ENCODE data around the gene MLNR.

The MLNR gene

GRCh38 chr13:49221590-49221965 is 1.4 kb downstream of the MLNR start:
- in situ Hi-C loops (cut with MboI; ENCODE audit: low sequenced_read_pairs, unreplicated experiment), result no loop called here
- DNase-seq (ENCODE audit: low spot score), result no peak
- no peak for TF ChIP-seq CTCF (IDR thresholded peaks at IDR 0.05; ENCODE audit: borderline replicate concordance, control extremely low read depth, extremely low read depth, insufficient read depth, missing control alignments)

DNA sequence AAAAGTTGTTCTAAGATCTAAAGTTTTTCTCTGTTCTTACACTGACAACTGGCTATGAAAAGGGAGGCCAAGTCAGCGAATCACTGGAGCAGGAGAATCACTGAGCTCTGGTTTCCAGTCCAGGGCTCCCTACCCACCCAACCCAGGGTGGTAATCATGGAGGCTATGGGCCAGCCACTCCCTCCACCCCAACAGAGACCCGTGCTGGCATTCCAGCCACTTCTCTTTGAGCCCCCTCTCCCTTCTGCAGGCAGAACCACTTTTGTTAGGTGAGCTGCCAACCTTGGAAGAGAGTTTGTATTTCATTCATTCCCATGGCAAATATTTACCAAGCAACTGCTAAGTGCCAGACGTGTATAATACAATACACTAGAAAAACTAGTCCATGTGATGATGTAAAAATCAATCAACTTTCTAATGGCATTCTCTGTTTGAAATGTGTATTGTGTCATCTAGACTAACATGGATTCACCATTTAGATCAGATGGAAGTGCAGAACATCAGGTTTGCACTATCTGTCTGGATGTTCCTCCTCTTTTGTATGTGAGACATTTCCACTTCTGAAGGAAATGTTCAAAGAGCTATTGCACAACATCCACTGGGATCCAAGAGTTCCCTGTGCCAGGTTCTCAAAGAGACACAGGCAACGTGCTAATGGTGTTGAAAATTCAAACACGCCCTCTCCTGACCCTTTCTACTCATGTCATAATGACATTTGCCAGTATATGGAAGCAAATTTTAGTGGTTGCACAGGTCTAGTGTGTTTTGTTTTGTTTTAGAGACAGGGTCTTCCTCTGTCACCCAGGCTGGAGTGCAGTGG is 5.3 kb downstream of the MLNR start:
- no peak for TF ChIP-seq CTCF (IDR thresholded peaks at IDR 0.05; ENCODE audit: borderline replicate concordance, control extremely low read depth, extremely low read depth, insufficient read depth, missing control alignments)
- in situ Hi-C loops (cut with MboI; ENCODE audit: low sequenced_read_pairs, unreplicated experiment), result no loop called here
- no peak for DNase-seq (ENCODE audit: low spot score)

GRCh38 chr13:49226613-49227012 is 6.5 kb downstream of the MLNR start:
- in situ Hi-C loops (cut with MboI; ENCODE audit: low sequenced_read_pairs, unreplicated experiment), result no loop called here
- no peak for TF ChIP-seq CTCF (IDR thresholded peaks at IDR 0.05; ENCODE audit: borderline replicate concordance, control extremely low read depth, extremely low read depth, insufficient read depth, missing control alignments)
- no peak for DNase-seq (ENCODE audit: low spot score)

DNA sequence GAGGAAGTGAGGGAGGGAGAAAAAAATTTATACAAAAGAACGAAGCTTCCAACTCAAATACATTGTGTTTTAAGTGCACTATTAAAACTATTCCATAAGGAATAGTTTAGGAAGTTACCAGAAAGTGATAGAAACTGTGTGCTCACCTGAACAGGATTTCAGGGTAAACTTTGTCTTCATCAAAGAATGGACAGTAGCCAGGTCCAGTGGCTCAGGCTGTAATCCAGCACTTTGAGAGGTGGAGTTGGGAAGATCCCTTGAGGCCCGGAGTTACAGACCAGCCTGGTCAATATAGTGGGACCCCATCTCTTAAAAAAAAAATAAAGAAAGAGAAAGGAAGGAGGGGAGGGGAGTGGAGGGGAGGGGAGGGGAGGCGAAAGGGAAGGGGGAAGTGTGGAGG is 14.6 kb downstream of the MLNR start:
- in situ Hi-C loops (cut with MboI; ENCODE audit: low sequenced_read_pairs, unreplicated experiment), result no loop called here
- DNase-seq (ENCODE audit: low spot score), result no peak
- no peak for TF ChIP-seq CTCF (IDR thresholded peaks at IDR 0.05; ENCODE audit: borderline replicate concordance, control extremely low read depth, extremely low read depth, insufficient read depth, missing control alignments)

- TF ChIP-seq CTCF (IDR thresholded peaks at IDR 0.05; ENCODE audit: borderline replicate concordance, control extremely low read depth, extremely low read depth, insufficient read depth, missing control alignments), result no peak
- in situ Hi-C loops (cut with MboI; ENCODE audit: low sequenced_read_pairs, unreplicated experiment), result no loop called here
- DNase-seq (ENCODE audit: low spot score), result no peak
Measured at GRCh38 chr13:49235856-49236431, 15.8 kb downstream of the MLNR start.

- in situ Hi-C loops (cut with MboI; ENCODE audit: low sequenced_read_pairs, unreplicated experiment), result no loop called here
- no peak for TF ChIP-seq CTCF (IDR thresholded peaks at IDR 0.05; ENCODE audit: borderline replicate concordance, control extremely low read depth, extremely low read depth, insufficient read depth, missing control alignments)
- no peak for DNase-seq (ENCODE audit: low spot score)
Measured at GRCh38 chr13:49238621-49239020, 18.5 kb downstream of the MLNR start.
